ENCODE measurements around the gene NMT1. TPM values are rescaled to one million over a fixed set of nuclear protein-coding genes. Genes with fewer than 3 reads are reported as not detected.
A peak's percentile ranks its signal among the peaks of the same experiment; 100 is the strongest.

The NMT1 gene
- total RNA-seq, 4 donors from 2014 or later: 53.2 to 73.3 (median 65.9) TPM

DNA sequence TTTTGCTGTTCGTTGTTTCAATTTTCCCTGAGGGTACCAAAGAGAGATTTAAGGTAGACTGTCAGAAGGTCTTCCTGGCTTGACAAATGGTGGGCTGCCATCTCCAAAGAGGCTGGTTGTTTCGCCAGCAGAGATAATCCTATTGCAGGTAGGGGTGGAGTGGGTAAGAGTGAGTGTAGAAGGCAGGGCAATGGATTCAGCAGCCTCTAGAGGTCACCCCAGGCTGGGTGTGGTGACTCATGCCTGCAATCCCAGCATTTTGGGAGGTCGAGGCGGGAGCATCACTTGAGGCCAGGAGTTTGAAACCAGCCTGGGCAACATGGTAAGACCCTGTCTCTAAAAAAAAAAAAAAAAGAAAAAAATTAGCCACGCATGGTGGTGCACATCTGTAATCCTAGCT lies 44.3 kb upstream of the NMT1 start:
- Histone ChIP-seq H3K4me1 (peaks cover 36% of the 10 kb centered on the region), H3K36me3 (no peaks in the 10 kb centered on the region), H3K27ac (no peak overlapping the region), H3K4me3 (no peak overlapping the region), H3K9me3 (no peaks in the 10 kb centered on the region), H3K27me3 (no peaks in the 10 kb centered on the region)
- TF ChIP-seq EP300 (IDR thresholded peaks at IDR 0.05): no peak
- TF ChIP-seq, protein P1, sequence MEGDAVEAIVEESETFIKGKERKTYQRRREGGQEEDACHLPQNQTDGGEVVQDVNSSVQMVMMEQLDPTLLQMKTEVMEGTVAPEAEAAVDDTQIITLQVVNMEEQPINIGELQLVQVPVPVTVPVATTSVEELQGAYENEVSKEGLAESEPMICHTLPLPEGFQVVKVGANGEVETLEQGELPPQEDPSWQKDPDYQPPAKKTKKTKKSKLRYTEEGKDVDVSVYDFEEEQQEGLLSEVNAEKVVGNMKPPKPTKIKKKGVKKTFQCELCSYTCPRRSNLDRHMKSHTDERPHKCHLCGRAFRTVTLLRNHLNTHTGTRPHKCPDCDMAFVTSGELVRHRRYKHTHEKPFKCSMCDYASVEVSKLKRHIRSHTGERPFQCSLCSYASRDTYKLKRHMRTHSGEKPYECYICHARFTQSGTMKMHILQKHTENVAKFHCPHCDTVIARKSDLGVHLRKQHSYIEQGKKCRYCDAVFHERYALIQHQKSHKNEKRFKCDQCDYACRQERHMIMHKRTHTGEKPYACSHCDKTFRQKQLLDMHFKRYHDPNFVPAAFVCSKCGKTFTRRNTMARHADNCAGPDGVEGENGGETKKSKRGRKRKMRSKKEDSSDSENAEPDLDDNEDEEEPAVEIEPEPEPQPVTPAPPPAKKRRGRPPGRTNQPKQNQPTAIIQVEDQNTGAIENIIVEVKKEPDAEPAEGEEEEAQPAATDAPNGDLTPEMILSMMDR (IDR thresholded peaks at IDR 0.05): peak in 1 of 2 donors; percentile 6
- no peak for TF ChIP-seq POLR2AphosphoS5 (IDR thresholded peaks at IDR 0.05)
- TF ChIP-seq POLR2A (IDR thresholded peaks at IDR 0.05): no peak
- DNase-seq (ENCODE audit: low spot score in 2 of 2): no peak
- WGBS: 72% methylated on average over 5 of the region's 5 CpGs

DNA sequence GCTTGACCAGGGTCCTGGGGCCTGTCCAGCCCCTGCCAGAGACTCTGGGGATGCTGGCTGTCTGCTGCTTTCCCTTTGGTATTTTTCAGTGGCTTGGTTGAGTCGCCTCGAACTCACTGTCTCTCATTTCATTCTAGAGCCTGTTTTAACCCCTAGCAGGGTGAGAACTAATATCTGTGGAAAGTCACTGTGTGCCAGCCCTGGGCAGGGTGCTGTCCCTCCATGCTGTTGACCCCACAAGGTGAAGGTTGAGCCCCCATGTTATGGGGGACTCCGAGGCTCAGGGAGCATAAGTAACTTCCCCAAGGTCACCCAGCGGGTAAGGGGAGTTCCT lies 42.6 kb upstream of the NMT1 start:
- Histone ChIP-seq H3K27ac (peak overlapping the region; percentile 14), H3K27me3 (no peaks in the 10 kb centered on the region), H3K4me3 (peak overlapping the region; percentile 62), H3K9me3 (no peaks in the 10 kb centered on the region), H3K36me3 (peaks cover under 1% of the 10 kb centered on the region), H3K4me1 (peaks cover 50% of the 10 kb centered on the region)
- 26% methylated on average over 3 of the region's 4 CpGs for WGBS
- TF ChIP-seq, protein P1 (IDR thresholded peaks at IDR 0.05): no peak
- no peak for TF ChIP-seq POLR2AphosphoS5 (IDR thresholded peaks at IDR 0.05)
- TF ChIP-seq POLR2A (IDR thresholded peaks at IDR 0.05): no peak
- no peak for TF ChIP-seq EP300 (IDR thresholded peaks at IDR 0.05)
- DNase-seq (ENCODE audit: low spot score in 2 of 2): no peak

DNA sequence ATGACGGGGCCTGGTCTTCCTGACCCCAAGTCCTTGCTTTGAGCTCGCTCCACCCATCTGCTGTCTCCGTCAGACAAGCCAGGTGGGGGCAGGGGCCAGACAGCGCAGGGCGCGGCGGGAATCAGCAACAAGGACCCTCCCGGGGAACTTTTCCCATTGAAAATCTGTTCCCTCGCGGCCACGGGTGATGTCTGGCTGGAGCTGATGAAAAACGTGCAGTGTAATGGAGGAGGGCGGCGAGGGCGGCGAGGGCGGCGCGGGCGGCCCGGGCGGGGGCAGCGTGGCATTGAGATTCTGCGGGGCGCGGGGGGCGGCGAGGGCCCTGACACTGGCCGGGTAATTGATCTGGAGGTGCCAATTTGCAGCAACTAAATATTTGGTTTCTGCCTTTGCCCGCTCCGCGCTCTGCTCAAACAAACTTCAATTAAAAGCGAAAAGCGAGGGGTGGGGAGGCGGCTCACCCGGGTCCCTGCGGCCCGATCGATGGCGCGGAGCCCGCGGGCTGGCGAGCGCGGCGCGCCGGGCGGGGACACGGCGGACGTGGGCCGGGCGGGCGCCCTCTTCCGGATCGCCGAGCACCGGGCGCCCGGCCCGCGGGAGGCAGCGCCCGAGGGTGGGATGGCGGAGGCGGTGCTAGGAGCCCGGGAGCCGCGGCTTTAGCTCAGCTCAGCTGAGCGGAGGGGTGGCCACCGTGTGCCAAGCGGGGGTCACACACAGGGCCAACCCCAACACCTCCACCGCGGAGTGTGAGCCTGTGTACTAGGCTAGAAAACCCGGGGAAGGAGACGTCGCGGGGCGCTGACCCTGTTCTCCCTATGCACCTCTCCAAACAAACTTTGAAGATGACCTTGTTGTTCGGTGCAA lies 42.0 kb upstream of the NMT1 start:
- H3K27ac ChIP-seq: peak overlapping the region; percentile 14
- no peak for DNase-seq (ENCODE audit: low spot score in 2 of 2)
- no peaks in the 10 kb centered on the region for H3K27me3 ChIP-seq
- H3K4me1 ChIP-seq: peaks cover 50% of the 10 kb centered on the region
- H3K4me3 ChIP-seq: peak overlapping the region; percentile 62
- 18% methylated on average over 9 of the region's 82 CpGs for WGBS
- H3K36me3 ChIP-seq: peaks cover 6% of the 10 kb centered on the region
- no peak for TF ChIP-seq POLR2A (IDR thresholded peaks at IDR 0.05)
- no peak for TF ChIP-seq EP300 (IDR thresholded peaks at IDR 0.05)
- TF ChIP-seq, protein P1 (IDR thresholded peaks at IDR 0.05): peak; percentile 29 to 59
- no peak for TF ChIP-seq POLR2AphosphoS5 (IDR thresholded peaks at IDR 0.05)
- H3K9me3 ChIP-seq: no peaks in the 10 kb centered on the region

DNA sequence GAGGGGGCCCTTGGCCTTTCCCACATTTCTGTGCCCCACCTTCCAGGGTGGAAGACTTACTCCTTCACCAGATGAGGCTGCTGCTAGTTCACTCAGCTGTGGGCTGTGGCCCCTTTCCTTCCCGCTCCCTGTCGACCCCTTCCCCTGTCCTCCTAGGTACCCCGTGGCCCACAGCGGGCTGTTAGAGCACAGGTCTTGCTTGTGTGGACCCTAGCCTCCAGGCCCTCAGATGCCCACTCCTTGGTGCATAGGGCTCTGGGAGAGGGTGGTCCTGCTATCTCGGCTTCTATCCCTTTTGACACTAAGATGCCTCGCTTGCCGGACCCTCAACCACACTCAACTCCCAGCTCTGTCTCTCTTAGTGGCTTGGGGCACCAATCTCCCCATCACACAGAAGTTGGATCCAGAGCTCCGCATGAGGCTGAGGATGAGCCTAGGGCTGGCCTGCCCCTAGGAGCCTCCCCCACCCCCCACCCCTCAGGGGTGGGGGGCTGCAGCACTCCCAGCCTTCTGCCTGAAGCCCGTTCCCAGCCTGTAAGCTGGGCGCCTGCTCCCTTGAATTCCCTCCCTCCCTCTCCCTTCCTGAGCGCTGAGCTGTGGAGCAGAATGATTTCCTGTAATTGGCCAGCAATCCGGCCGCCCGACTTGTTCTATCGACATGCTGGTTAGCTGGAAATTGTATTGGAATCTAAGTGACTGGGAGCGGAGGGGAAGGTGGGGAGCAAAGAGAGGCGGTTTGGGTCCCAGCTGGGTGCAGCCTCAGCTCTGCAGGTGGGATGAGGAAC lies 40.6 kb upstream of the NMT1 start:
- no peak for DNase-seq (ENCODE audit: low spot score in 2 of 2)
- Histone ChIP-seq H3K4me1 (peaks cover 50% of the 10 kb centered on the region), H3K9me3 (no peaks in the 10 kb centered on the region), H3K36me3 (peaks cover 13% of the 10 kb centered on the region), H3K4me3 (no peak overlapping the region), H3K27me3 (no peaks in the 10 kb centered on the region), H3K27ac (no peak overlapping the region)
- 41% methylated on average over 13 of the region's 17 CpGs for WGBS
- TF ChIP-seq EP300 (IDR thresholded peaks at IDR 0.05): no peak
- TF ChIP-seq, protein P1 (IDR thresholded peaks at IDR 0.05): no peak
- TF ChIP-seq POLR2AphosphoS5 (IDR thresholded peaks at IDR 0.05): no peak
- TF ChIP-seq POLR2A (IDR thresholded peaks at IDR 0.05): no peak

Data from suprapubic skin (tissue), 4 donors.